Transverse colon (tissue), 3 donors: ENCODE measurements around the gene PCSK6.

Experiments
- CTCF ChIP-seq, 5 experiments: fragments of 200-600 bp in 3 of 5; fragments of 450-650 bp in 2 of 5; sonication (generic) in 3 of 5; IDR thresholded peaks; 1 replicate in 2 of 5; 2 replicates in 3 of 5; pipeline ENCODE4 v1.5.1; 2016 to 2017; ENCODE audit warnings: antibody characterized with exemption in 5 of 5, inconsistent platforms in 3 of 5, mild to moderate bottlenecking in 2 of 5, moderate library complexity in 1 of 5
- POLR2A ChIP-seq: fragments of 450-650 bp; IDR thresholded peaks from one replicate; pipeline ENCODE4 v1.6.1; 2016; ENCODE audit warnings: antibody characterized with exemption, mild to moderate bottlenecking, moderate library complexity

GRCh38 chr15:101329867-101330380 is 159.6 kb downstream of the PCSK6 start:
- TF ChIP-seq CTCF (IDR thresholded peaks at IDR 0.05) (no peak), POLR2A (no peak)
